ENCODE measurements around the gene ERGIC1.
"Not testable (repeated sequence)": the region's sequence is repeated elsewhere in the genome, so short reads cannot be mapped to it uniquely, and the experiment has no call there.

ERGIC1 gene

DNA sequence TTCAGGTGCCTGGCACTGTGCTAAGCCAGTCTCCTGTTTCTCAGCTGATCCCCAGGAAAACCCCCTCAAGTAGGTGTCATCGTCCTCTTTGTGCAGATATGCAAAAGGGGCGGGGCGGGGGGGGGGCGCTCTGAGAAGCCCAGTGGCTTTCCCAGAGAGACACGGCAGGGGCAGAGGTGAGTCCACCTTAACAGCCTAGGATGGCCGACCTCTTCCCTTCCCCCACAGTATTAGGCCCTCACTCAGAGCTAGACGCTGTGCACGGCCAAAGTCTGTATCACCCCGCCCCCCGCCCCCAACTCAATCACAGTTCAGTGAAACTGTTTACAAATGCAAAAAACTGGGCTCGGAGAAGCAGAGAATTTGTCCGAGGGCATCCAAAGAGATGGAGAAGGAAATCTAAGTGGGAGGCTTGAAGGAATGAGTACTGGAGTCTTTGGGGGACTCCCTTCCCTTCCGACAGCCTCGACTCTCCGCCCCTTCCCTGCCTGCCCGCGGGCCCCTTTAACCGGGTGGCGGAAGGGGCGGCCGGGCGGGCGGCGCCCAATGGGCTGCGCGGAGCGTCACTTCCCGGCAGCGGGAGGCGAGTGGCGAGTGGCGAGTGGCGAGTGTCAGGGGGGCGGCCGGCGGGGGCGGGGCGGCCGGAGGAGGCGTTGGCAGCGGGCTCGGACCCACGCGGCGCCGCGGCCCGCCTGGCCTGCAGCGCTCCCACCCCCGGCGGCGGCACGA is at the start of gene ERGIC1:
TSS of gene ERGIC1 (plus strand) at position 566 of the 729 bp plus-strand sequence. CDS start at position 729, 163 bp downstream.
- DNase-seq, result peak; percentile 51

GRCh38 chr5:172785429-172786088 is 48.5 kb upstream of the ERGIC1 start:
- DNase-seq, result no peak

DNA sequence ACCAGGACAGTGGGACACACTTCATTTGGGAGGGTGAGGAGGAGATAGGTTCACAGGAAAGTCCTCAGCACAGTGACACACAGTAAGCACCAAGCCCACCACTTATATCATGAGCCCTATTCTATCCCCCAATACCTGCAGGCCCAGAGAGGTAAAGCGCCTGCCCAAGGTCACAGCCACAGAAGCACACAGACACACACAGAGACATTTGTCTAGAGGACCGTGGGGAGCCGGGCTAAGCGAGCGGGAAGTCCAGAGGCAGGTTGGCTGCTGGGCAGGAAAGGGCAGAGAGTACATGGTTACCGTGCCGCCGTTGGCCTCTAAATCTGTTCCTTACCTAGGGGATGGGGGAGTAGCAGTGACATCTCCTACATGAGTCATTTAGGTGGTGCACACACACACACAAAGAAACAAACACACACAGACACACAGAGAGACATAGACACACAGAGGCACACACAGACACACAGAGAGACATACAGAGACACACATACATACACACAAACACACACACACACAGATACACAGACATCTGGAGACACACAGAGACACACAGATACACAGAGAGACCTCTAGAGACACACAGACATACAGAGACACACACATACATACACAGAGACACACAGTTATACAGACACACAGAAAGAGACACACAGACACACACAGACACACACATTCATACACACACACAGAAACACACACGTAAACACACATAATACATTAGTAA is 47.2 kb upstream of the ERGIC1 start:
- no peak for DNase-seq

DNA sequence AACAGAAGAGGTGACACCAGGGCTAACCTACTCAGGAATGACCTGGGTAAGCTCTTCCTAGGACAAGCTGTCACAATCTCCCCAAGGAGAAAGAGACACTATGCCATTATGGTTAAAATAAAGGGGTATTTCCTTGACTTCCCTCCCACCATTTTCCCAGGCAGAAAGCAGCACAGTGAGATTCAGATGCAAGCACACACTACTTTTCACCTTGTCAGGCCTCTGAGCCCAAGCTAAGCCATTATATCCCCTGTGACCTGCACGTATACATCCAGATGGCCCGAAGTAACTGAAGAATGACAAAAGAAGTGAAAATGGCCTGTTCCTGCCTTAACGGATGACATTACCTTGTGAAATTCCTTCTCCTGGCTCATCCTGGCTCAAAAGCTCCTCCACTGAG is 46.5 kb upstream of the ERGIC1 start:
- not testable (repeated sequence) for DNase-seq

DNA sequence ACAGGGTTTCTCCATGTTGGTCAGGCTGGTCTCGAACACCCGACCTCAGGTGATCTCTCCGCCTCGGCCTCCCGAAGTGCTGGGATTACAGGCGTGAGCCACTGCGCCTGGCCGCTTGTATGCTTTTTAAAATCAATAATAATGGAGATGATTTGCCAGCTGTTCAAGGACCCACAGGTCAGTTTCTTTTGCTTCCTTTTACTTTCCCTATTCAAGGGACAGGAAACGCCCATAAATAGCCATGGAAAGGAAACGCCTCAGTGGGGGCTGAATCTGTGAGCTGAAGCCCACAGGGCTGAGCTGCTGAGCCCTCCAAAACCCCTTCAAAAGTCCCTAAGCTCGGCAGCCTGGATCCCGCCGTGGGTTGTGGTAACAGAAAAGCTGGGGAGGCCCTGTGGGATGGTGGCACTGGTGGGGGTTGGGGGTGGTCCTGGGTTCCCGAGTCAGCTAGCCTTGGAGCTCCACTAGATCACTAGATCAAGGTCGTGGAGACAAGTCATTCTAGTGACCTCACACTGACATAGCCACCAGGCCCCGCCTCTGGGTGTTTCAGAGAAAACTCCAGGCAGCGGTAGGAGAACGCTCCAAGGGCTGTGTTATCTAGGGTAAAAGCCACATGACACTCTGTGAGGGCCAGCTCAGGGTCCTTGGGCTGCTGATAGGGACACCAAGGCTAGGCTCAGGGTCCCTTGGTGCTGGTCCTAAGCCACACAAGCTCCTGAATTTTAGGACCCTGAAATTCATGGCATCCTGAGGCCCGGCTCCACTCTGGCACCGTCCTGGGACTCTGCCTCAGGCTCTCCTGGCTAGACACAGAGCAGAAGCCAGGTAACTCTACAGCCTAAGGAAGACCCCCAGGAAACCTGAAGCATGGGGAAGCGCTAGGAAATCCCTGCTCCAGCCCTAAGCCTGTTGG is 45.0 kb upstream of the ERGIC1 start:
- DNase-seq, result no peak

DNA sequence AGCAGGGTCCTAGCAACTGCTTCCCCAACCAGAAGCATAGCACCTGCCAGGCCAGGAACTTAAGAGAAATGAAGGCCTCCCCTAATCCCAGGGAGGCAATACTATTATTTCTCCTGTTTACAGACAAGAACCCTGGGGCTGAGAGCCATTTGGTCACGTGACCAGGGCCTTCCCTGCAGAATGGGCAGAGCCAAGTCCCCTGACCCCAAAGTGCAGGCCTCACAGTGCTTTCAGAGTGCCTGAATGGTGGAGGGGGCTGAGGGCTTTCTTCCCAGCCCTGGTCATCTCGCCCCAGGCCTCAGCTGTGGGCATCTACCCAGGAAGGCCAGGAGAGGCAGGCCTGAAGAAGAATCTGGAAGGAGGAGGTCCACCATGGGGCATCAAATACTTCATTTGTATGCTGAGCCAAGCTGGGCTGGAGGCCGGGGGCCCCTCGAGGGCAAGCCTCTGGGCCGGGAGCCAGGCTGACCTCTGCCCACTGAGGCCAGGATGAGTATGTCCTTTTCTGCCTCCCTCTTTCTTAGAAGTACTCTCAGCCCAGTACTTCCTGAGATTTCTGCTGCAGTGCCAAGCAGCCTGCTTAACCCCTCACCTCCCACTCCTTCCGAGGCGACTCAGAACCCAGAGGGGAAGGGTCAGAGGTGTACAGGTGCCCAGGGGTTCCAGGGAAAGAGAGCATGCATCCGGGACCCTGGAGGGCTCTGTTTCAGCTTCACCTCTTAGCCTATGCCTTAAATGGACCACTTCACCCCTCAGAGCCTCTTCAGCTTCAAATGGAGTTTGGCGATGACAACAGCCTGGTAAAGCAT is 44.2 kb upstream of the ERGIC1 start:
- no peak for DNase-seq

DNA sequence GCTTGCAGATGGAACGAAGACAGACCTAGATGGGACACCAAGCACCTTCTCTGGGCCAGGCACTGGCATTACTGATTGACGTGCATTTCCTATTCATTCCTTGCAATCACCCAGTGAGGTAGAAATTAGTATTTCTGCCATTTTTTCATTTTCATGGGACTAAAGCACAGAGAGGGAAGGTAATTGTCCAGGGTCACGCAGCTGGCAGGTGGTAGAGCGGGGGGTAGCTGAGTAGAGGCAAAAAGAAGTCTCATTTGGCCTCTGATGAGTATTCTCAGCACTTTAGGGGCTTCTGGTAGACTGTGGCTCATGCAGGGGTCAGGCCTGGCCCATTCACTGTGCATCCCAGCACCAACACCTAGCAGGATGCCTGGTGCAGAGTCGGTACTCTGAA is 43.6 kb upstream of the ERGIC1 start:
- no peak for DNase-seq

GRCh38 chr5:172791286-172791685 is 42.8 kb upstream of the ERGIC1 start:
- DNase-seq, result no peak

- DNase-seq, result no peak
These were observed 42.2 kb upstream of the ERGIC1 start for GRCh38 chr5:172791726-172792445.

- DNase-seq, result no peak
These were observed 41.1 kb upstream of the ERGIC1 start for GRCh38 chr5:172792701-172793570.

DNA sequence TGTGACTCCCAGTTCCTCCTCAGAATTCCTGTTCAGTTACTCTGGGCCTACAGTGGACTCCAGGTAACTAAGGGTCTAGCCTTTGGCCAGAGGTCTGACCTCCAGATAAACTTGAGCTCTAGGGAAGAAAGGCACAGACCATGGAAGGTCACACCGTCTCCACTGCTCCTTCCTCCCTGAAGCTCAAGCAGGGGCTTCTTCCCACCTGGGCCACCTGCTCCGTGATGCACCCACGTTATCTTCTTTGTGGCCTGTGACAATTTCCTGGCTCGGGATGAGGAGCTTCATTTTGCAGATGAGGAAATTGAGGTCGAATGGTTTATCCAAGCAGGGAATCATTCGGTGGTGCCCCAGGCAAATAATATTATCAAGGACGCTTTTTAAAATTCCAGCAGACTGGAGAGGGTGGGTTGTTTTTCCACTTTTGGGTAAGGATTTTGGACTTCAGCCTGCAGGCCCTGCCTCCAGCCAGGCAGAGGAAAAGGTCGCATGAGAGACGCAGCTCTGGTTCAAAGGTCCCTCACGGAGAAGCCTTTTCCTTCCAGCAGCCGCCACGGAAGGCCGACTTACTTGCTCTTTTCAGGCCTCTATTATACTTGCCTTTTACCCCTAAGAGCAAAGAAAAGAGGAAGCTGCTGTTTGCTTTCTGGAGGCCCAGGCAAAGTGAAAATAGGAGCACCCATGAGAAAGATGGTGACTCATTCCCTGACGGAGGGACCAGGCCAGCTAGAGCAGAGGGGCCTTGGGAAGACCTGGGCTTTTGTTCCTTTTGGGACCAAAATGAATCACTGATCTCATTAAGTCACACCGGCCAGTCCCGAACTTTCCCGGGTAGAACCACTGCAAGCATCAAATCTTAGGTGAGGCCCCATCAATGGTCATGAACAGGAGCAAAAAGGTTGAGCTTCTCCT is 40.2 kb upstream of the ERGIC1 start:
- no peak for DNase-seq

DNA sequence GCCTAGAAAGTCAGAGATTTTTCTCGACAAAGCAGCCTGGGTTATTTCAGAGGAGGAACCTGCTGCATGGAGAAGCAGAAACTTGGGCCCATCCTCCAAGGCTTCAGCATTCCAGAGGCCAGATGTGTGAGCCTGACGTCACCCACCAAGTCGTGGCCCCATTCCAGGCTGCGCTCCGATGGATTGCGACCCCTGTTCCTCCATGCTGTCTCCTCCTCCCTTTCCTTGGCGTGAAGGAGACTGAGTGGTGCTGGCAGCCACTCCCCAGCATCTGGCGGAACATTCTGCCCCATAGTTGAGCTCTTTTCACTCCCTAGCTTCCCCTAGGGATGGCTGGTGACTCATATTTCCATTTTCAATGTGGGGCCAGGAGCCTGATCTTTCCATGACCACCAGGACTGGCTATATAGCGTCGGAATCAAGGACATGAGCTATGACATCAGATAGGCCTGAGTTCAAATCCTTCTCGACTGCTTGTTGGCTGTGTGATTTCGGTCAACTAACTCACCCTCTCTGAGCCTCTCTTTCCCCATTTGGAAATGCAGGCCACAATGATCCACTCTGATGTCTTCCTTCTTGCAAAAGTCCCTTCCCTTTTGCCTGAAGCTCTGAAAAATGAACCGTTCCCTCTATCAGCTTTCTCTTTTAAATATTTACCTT is 38.6 kb upstream of the ERGIC1 start:
- no peak for DNase-seq

DNA sequence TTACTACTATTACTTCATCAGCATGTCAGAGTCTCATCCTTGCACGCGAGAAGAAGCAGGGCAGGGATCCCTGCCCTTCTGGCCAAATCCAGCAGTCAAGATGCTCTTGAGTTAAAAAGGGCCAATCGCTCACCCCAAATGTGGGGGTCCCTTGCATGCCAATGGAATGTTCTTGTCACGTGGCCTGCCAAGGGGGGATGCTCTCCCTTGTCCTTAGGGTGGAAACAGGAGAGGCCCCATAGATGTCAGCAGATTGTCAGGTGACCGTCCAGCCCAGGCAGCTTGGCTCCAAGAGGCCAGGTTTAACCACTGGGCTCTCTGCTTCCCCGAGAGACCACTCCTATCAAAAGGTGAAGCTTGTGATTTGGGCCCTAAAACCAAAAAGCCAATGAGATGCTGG is 37.7 kb upstream of the ERGIC1 start:
- DNase-seq, result no peak

- DNase-seq, result no peak
These were observed 36.3 kb upstream of the ERGIC1 start for GRCh38 chr5:172797771-172798191.

DNA sequence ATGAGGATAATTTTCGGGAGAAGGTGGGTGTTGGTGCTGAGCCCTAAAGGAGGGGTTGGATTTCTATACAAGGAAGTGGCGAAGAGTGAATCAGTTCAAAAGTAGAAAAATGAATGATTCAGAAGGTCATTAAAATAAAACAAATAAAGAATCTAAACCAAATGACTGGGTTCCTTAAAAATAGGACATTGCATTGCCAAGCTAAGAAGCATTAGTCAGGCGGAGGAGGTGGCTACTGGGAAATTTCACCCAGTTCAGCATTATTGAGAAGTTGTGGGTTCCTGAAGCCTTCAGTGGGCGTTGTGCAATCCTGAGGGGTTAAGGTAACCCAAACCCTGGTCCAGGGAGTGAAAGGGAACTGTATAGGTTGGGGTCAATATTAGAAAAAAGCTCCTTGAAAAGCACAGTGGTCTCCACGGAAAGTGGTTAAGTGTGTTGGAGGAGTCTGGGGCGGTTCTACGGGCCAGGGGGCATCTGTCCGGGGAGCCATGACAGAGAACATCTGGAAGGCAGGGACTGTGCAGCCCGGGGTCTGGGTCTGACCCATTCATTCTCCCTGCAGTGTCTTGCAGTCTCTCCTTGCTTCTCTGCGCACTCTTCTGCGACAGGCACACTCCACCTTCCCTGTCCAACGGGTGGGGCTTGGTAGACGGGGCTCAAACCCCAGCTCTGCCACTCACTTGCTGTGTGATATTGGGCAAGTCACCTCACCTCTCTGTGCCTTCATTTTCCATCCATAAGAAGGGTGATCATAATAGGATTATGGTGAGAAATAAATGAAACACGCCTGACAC is 35.4 kb upstream of the ERGIC1 start:
- no peak for DNase-seq

DNA sequence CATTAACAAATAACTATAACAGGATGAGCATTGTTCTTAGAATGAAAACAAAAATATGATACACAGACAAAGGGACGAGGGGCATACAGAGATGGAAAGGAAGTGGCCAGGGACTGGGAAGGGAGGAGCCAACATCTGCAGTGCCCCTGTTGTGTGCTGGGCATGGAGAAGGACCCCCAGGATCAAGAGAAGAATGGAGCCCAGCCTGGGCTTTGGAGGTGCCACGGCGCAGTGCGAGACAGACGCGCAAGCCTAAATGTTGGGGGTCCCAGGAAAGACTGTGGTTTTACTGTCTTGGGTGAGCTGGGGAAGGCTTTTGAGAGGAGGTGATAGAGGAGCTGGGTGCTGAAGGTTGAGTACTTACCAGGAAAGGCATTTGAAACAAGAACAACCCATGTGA is 34.6 kb upstream of the ERGIC1 start:
- no peak for DNase-seq

- DNase-seq, result no peak
These were observed 33.9 kb upstream of the ERGIC1 start for GRCh38 chr5:172800088-172800551.

Data from NCI-H1092 (cell line).